NCI-H1092 (cell line): ENCODE data around the gene RIN3.

ENCODE experiments used
- DNase-seq: peaks from one replicate; lab custom pipeline; 2025; lab: John Stamatoyannopoulos, UW

Gene RIN3

GRCh38 chr14:92513204-92513965 lies at the start of gene RIN3:
Gene RIN3 (plus strand): TSS chr14:92513781. CDS start chr14:92513933, 152 bp downstream.
- DNase-seq = no peak

- no peak for DNase-seq
Measured at GRCh38 chr14:92464156-92464555, 49.4 kb upstream of the RIN3 start.

GRCh38 chr14:92464716-92465115 lies 48.9 kb upstream of the RIN3 start:
- DNase-seq = no peak

- DNase-seq = no peak
Measured at GRCh38 chr14:92465353-92466055, 48.1 kb upstream of the RIN3 start.

DNA sequence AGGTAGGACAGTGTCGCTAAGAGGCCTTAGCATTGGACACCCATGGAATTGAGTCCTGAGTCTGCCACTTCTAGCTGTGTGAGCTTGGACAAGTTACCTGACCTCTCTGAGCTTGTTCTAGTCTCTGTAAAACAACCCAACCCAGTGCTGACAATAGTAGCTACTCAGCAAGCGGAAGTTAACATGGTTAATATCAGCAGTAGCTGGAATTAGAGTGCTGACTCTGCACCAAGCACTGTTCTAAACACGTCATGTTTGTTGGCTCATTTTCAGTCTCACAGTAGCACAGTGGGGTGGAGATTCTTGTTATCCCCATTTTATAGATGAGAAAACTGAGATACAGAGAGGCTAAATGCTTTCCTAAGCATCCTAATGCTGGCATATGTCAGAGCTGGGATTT lies 47.5 kb upstream of the RIN3 start:
- DNase-seq = no peak

GRCh38 chr14:92469515-92469914 lies 44.1 kb upstream of the RIN3 start:
- DNase-seq = no peak

DNA sequence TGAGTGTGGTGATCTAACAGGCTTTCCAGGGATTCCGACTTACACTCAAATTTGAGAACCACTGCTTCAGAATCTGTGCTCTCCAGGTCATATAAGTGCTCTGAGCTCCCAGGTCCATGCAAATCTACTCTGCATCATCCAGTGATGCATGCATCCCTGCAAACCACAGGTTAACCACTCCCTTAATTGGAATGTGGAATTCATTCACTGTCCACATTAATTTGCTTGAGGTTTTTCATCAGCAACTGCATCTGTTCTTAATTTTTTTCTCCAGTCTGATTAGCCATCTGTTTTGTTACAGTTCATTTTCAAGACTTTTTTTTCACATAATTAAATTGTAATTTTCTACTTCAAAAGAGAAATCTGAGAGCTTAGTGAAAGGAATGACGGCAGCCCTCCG lies 43.4 kb upstream of the RIN3 start:
- no peak for DNase-seq

DNA sequence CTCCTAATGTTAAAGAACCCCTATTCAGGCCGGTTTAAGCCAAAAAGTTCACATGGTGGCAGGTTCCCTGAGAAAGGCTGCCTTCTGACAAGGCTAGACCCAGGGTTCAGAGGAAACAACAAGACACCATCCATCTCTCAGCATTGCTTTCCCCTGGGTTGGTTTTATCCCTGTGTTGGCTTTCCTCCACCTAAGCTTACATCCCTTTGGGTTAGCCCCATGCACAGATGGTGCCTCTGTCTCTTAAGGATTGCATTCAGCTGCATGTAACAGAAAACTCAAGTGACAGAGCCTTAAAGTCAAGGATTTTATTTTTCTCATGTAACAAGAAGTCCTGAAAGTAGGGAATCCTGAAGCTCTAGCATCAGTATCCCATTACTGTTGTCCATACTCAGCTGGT lies 42.8 kb upstream of the RIN3 start:
- DNase-seq = no peak

DNA sequence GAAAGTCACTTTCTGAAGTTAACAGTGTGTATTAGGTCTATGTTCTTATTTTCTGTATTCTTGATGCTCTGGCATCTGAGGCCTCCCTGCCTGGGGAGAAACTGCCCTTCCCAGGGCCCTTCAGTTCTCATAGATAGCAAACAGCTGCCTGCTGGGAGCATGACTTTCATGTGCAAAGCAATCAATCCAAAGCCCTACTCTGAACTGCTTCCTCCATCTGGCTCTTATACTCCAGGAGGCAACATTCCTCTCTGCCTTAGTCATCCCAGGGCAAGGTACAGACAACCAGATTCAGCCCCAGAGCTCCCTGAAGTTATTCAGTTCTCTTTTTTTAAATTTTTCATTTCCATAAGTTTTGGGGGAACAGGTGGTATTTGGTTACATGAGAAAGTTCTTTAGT lies 41.7 kb upstream of the RIN3 start:
- DNase-seq = no peak

DNA sequence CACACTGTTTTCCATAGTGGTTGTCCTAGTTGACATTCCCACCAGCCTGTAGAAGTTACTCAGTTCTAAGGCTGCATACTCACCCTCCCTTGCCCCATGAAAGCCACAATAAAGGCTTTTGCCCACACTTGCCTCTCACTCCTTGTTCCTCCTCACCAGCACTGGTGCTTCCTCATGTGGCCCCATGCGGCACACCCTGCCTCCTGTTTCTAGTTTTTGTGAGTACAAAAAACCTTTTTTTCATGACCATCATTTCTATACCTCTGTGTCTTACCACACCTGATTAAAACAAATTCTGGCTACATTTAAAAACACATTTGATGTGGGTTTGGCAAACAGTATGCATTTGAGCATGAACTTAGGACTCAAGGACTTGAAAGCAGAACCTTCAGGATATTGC lies 40.7 kb upstream of the RIN3 start:
- DNase-seq = no peak

GRCh38 chr14:92473261-92473968 lies 40.2 kb upstream of the RIN3 start:
- DNase-seq = no peak

DNA sequence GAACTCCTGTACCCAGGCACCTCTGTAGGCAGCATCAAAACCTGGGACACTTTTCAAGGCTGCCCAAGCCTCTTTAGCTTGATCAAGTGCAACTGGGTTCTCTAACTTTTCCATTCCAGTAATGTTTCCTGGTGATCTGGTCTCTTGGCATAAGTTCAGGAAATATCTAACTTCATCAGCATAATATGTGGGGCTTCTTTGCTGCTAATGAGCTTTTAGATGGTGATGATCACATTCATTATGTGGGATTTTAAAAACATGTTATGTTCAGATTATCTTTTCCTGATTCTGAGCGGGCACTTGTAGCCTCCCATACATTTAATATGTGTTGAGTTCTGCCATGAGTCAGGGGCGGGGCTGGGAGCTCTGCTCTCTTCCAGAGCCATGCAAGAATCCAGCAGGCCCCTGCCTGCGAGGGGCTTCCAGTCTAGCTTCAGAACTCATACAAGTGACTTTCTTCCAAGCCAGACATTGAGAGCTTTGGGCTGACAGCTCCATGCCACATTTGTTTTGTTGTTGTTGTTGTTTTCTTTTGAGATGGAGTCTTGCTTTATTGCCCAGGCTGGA lies 39.5 kb upstream of the RIN3 start:
- no peak for DNase-seq

DNA sequence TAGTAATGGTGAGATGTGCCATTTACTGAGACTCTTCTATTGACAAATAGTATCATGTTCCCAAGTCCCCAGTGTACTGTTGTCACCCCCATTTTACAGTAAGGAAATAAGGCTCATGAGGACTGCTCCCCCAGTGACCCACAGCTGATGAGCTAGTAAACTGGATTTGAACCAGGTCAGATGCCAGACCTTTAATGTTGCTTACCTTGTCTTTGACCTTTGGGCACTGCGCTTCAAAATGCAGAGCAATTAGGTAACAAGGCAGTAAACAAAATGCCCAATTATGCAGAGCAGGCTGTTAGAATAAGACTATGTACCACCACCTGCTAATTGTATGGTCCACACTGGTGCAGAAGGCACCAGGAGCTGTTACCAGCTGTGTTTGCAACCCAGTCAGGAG lies 38.5 kb upstream of the RIN3 start:
- DNase-seq = no peak

- DNase-seq = no peak
Measured at GRCh38 chr14:92475451-92476187, 38.0 kb upstream of the RIN3 start.

DNA sequence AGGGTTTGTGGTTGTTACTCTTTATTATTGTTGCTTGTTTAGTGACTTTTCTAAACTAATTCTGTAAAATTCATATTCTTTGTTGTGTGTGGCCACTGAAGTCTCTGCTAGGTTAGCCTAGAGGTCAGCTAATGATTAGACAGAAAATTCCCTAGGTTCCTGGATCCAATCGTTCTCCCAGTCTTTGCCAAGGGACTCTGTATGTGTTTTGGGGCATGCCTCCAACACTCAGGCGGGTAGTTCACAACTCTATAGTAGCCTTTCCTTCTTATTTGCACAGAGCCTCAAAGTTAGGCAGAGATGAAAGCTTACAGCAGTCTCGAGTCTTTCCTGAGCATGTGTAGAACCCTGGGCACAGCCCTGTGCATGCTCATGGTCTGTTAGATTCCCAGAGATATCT lies 32.7 kb upstream of the RIN3 start:
- no peak for DNase-seq

DNA sequence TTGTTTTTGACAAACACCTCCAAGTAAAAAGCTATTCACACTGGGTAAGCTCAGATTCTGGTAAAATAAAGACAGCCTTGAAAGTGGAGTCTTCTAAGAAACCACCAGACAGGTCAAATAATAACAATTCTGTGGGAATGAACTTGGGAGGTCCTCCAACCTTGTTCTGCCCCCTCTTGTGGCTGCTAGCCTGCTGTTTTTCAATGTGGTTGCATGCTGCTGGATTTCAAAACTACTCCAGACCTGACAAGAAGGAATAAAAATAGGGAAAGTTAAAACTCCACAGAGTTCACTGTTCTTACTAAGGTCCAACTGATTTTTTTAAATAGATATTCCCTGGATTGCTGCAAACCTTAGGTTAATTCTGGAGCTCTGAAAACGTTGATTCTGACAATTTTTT lies 32.2 kb upstream of the RIN3 start:
- DNase-seq = no peak

- DNase-seq = no peak
Measured at GRCh38 chr14:92481811-92482555, 31.6 kb upstream of the RIN3 start.

DNA sequence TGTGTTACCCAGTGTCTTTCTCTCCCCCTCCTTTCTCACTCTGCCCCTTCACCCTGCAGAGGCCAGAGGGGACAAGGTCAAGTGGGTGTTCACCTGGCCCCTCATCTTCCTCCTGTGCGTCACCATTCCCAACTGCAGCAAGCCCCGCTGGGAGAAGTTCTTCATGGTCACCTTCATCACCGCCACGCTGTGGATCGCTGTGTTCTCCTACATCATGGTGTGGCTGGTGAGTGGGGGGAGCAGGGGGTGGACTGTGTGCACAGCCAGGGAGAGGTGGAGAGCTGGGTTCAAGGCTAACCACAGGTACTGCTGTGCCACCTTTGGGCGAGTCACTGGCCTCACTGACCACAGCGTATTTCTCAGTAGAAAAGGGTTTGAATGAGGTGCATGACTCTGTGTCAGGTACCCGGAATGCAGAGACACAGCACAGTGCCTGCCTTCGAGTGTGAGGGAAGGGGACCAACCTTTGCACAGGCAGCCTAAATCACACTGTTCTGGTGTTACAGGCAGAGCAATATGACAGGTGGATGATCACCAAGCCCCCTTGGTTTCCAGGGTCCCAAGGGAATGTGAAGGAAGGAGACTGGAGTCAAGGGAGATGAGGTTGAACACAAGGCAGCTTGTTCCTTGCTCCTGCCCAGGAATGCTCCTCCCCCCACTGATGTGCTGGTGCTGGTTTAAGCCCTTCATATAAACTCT lies 30.8 kb upstream of the RIN3 start:
- DNase-seq = no peak

DNA sequence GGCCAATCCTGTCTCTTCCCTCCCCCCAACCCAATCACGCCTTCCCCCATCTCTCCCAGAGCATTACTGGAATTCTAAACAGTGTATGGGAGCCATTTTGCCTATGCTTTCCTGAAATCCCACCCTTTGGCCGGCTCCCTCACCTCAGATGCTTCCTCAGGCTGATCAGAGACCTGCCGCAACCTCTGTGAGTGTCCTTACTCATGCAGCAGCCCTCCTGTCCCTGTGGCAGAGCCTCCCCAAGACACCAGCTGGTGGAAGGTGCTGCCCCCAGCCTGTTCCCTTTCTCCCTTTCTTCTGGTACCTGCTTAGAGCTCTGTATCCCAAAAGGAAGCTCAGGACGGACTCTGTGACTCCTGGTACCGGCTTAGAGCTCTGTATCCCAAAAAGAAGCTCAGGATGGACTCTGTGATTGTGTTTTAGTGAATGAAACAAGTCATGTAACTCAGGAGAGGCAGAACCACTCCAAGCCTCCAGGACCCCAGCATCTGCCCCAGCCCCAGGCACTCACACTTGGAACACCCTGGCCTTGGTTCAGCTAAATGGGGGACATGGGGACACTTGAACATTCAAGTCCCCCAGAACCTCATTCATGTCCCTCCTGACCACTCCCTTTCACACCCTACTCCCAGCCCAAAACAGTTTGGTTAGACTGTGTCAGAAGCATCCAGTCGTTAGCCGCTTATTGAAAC lies 29.3 kb upstream of the RIN3 start:
- no peak for DNase-seq

DNA sequence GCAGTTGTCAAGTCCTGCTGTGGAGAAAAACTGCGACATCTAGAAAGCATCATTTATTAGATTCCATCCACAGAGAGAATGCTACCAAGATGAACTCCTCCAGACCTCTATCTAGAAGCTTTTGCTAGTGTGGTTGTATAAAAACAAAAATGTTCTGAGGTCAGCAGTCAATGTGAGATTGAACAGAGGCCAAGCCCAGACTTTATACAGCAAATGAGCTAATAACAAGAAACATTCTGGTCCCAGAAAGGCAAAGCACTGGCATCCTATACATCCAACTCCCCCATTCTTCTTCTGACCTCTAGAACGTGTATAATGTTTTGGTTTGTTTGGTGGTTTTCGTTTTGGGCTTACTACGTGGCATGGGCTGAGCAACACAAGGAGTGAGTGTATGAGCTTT lies 26.7 kb upstream of the RIN3 start:
- DNase-seq = no peak
